C4-2B (cell line): ENCODE data around the gene MAG.

ENCODE experiments used
- CTCF ChIP-seq: fragments of 450-650 bp; conservative IDR thresholded peaks from 2 replicates; pipeline ENCODE4 v1.5.1; 2017; ENCODE audit warnings: mild to moderate bottlenecking
- ZFX ChIP-seq: fragments of 450-650 bp; IDR thresholded peaks from 2 replicates; pipeline ENCODE4 v1.6.1; 2017

GRCh38 chr19:35352448-35353304 is 60.7 kb downstream of the MAG start:
- TF ChIP-seq CTCF (peak; percentile 89), ZFX (no peak)
